Activated effector memory CD4-positive, alpha-beta T cell treated with Interleukin-2 at 50 U/mL for 16 hours (primary cell): Measurements from ENCODE around the gene MUC5AC.

ENCODE experiments used
- DNase-seq: peaks from one replicate; pipeline ENCODE4 v3.0.0-alpha.2; 2020

MUC5AC gene

DNA sequence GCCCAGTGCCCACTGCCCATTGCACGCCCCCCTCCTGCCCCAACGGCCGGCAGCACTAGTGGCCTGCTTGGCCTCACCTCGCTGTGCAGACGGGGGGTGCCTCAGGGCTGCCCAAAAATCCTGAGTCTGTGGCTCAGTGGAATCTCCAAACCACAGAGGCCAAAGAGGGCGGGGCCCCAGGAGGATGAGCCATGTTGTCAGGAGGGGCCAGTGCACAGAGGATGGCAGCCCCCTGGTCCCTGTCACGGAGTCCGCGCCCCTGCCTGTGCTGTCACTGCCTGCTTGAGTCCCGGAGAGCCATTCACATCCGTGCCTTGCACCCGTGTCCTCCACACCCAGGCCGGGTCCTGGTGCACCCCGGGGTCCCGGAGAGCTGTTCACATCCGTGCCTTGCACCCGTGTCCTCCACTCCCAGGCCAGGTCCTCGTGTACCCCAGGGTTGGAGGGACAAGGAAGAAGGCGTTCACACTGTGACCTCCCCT lies 36.4 kb upstream of the MUC5AC start:
- DNase-seq, result no peak

GRCh38 chr11:1121813-1122663 lies 35.7 kb upstream of the MUC5AC start:
- no peak for DNase-seq

- DNase-seq, result no peak
Observed at GRCh38 chr11:1122664-1123002, 35.1 kb upstream of the MUC5AC start.

DNA sequence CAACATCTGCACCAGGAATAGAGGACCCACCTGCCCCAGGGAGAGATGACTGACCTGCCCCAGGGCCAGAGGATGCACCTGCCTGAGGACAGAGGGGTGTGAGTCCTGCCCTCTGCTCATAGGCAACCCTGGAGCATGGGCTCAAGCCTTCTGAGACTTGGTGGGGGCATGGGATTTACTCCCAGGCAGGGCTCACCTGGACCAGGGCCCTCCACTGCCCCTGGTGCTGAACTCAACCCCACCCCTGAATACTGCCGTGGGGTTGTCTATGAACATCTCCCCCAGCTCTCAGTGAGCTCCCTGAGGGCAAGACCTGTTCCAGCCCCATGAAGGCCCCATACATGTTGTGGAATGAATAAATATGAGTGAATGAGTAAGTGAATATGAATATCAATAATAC lies 33.8 kb upstream of the MUC5AC start:
- no peak for DNase-seq

DNA sequence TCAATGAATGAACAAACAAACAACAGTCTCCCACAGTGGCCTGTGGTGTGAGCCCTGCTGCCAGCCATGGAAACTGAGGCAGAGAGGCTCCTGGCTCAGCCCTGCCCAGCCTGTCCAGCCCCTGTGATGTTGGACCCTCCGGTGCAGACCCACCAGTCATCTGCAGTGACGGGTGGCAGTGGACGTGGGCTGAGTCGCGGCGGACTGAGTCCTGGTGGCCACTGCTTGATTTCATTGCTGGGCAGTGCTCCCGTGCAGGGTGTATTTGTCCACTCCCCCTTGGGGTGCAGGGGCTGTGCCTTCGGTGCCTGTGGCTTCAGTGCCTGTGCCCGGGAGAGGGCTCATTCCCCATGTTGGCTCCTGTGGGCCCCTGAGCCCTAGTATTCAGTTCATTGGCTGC lies 31.9 kb upstream of the MUC5AC start:
- no peak for DNase-seq

GRCh38 chr11:1126491-1126926 lies 31.2 kb upstream of the MUC5AC start:
- no peak for DNase-seq

DNA sequence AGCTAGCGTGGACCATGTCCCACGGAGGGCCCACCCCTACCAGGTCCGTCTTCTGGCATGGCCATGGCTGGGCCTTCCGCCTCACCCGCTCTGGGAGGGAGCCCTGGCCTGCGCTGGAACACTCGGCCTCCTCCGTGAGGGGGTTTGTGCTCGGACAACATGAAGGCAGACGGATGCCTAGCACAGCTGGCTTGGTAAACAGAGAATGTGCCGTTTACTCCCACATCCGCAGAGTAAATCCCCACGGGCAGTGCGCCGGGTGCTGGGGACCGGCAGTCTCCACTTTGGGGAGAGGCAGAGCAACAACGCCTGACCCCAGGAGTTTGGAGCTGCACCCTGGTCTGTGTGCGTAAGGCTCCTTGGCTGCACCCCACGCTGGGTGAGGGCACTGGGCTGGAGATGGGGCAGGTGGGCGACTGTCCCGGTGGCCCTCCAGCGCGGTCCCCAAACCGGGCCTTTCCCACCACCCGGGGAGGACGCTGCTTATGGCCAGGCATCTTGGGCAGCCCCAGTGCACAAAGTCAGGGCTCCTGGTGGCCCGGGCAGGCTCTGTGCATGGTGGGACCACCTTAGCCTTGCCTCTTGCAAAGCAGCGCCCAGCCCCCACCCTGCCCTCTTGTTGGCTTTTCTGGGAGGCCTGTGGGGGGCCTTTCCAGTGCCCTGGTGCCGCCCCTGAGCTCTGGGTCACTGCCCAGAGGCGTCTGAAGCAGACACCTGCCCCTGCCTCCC lies 30.7 kb upstream of the MUC5AC start:
- no peak for DNase-seq

DNA sequence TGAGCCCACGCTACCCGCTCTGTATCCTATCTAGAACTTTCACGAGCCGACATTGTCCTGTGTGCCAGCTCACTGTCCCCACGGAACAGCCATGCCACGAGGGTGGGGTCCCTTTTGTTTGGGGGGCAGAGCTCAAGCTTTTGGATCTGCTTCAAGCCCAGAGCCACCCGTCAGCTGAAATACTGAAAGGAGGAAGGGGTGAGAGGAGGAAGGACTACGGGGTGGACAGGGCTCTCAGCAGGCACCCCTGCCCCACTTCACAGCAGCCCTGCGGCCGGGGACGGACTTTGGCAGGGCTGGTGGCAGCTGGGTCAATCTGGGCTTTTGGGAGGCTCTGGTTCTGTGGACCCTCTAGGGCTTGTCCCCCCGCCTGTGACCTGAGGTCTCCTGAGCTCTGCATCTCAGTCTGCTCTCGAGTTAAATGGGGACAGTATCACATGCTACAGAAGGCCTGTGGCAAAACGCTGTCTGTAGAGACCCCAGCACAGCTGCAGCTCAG lies 30.0 kb upstream of the MUC5AC start:
- no peak for DNase-seq

GRCh38 chr11:1128311-1129142 lies 29.2 kb upstream of the MUC5AC start:
- no peak for DNase-seq

DNA sequence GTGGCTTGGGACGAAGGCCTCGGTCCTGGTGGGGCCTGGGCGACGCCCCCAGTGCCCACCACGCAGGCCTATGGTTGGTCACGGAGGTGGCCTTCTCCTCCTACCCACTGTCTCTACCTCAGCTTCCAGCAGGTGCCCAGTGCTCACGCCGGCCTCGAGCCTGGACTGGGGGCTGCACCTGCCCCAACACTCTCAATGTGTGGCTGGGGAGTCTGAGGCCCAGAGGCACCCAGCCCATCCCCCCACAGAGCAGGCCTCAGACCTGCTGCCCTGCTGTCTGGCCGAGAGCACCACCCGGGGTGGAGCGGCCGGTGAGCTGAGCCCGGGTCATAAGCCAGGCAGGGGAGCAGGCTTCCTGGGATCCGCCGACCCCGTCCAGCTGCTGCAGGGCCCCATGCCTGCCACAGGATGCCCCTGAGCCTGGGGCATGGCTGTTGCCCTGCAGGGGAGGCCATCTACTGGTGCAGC lies 28.6 kb upstream of the MUC5AC start:
- DNase-seq, result no peak

- no peak for DNase-seq
Observed at GRCh38 chr11:1129611-1130160, 28.1 kb upstream of the MUC5AC start.

GRCh38 chr11:1130276-1131032 lies 27.3 kb upstream of the MUC5AC start:
- DNase-seq, result no peak

DNA sequence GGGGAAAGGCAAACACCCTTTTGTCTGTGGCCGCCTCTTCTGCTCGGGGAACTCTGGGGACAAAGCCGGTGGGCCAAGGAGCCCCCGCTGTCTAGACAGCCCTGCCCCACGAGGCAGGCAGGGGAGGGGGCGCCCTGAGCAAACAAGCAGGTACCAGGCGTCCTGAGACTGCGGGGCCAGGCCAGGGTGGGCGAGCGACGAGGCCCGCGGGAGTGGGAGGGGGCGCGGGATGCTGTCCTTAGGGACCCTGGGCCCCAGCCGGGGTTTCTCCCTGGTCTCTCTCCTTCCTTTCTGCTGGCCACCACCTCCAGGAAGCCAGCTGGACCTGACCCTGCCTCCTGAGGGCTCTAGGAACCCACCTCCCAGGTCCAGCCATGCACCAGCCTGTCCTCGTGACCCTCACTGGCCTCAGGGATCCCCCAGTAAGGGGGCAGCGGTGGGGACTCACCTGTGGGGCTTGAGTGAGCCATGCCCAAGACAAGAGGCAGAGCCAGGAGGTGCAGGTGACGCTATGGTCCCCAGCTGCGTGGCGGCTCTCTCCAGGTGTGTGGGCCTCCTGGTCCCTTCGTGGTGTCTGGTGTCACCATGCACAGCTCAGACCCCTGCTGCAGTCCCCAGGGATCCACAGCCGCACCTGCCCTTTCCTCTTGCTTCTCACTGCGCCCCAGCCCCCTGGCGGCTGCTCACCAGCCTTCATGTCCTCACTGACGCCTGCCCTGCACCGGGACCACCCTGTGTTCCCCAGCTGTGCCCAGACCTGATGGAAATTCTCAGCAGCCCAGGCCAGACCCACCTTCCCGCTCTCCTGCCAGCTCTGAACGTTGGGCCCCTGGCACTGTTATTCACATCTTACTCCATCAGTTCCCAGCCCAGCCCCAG lies 26.5 kb upstream of the MUC5AC start:
- DNase-seq, result no peak

DNA sequence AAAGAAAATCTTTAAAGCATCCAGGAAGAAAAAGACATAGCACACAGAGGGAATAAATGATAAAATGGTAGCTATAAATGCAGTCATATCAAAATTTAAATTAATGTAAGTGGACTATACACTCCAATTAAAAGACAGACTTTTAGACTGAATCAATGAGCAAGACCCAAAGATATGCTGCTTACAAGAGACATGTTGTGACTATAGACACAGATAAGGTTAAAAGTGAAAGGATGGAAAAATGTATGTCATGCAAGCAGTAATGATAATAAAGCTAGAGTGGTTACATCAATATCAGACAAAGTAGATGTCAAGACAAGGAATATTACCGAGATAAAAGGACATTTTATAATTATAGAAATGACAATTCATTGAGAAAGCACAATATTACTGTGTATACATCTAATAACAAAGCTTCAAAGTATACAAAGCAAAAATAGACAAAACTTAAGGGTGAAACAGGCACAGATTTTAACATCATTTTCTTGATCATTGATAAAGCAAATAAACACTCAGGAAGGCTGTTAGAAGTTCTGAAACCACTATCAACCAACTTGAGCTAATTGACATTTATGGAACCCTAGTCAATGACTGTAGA lies 22.8 kb upstream of the MUC5AC start:
- no peak for DNase-seq

- DNase-seq, result no peak
Observed at GRCh38 chr11:1138097-1138496, 19.7 kb upstream of the MUC5AC start.

GRCh38 chr11:1139441-1140083 lies 18.2 kb upstream of the MUC5AC start:
- DNase-seq, result no peak

DNA sequence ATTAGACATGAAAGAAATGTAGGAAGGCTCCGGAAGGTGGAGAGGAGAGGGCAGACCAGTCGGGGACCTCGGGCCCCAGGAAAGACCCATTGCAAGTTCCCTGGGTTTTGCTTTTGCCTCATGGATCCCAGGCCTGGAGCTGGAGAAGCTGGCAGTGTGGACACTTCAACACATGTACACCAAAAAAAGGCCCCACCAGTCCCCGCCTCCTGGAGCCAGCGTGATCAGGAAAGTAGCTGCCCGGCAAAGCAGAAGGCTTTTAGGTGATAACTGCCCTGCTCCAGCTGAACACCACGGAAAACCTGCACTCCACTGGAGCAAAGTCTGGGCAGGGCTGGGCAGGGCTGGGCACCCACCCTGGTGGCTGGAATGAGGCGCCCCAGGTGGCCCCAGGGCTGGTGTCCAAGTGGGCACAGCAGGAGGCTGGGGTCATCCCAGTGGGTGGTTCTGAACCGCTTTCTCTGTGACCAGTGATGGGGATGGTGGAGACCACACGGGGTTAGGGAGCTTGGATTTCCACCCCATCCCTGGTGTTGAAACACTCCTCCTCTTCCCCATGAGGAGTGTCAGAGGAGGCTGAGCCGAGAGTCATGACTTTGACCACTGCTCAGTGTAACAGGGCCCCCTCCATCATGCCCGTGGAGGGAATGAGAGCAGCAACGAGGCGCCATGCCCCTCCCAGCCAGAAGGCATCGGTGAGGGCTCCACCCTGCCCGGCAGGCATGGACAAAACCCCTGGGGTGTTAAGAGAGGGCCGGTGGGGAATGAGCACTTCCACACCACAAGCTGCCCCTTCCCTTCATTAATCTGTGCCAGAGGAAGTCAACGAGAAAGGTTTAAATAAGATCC lies 16.9 kb upstream of the MUC5AC start:
- no peak for DNase-seq

DNA sequence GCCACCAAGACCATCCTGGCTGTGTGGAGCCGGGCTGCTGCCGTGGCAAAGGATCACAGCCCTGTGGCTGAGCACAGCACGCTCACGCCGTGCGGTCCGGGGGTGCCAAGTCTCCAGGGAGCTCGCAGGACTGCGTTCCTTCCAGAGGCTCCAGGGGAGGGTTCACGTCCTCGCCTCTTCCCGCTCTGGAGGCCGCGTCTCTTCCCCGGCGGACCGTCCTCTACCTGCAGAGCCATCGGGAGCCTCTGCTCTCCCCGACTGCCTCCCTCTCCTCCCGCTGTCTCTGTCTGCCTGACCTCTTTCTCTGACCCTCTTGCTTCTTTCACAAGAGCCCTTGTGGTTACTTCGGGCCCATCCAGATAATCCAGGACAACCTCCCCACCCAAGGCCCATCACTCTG lies 11.4 kb upstream of the MUC5AC start:
- DNase-seq, result no peak

- DNase-seq, result no peak
Observed at GRCh38 chr11:1147792-1148191, 10.0 kb upstream of the MUC5AC start.
